HG02970 (cell line): ENCODE data around the gene GP1BA.
"Not testable (repeated sequence)": the region's sequence is repeated elsewhere in the genome, so short reads cannot be mapped to it uniquely, and the experiment has no call there.

Source experiments
- ATAC-seq: cut with Tn5 transposase; IDR thresholded peaks from one replicate; pipeline ENCODE4 v1.9.1; 2021; ENCODE audit warnings: mild to moderate bottlenecking, moderate library complexity, moderate number of reproducible peaks; ENCODE audit not compliant: unreplicated experiment, low FRiP score

The GP1BA gene

GRCh38 chr17:4901108-4901647, 30.9 kb upstream of the GP1BA start:
- ATAC-seq = no peak

- ATAC-seq = no peak
Measured at GRCh38 chr17:4901648-4902344, 30.3 kb upstream of the GP1BA start.

GRCh38 chr17:4902540-4902939, 29.5 kb upstream of the GP1BA start:
- no peak for ATAC-seq

- no peak for ATAC-seq
Measured at GRCh38 chr17:4903051-4903818, 28.8 kb upstream of the GP1BA start, which contains the start of gene CHRNE. Gene CHRNE (minus strand): TSS chr17:4903098. CDS start chr17:4903063, 35 bp downstream.

- ATAC-seq = not testable (repeated sequence)
Measured at GRCh38 chr17:4906642-4907041, 25.4 kb upstream of the GP1BA start.

- ATAC-seq = no peak
Measured at GRCh38 chr17:4908301-4908700, 23.8 kb upstream of the GP1BA start.

GRCh38 chr17:4908711-4909496, 23.2 kb upstream of the GP1BA start:
- ATAC-seq = no peak

- no peak for ATAC-seq
Measured at GRCh38 chr17:4913994-4914393, 18.1 kb upstream of the GP1BA start.

- ATAC-seq = not testable (repeated sequence)
Measured at GRCh38 chr17:4914551-4914950, 17.5 kb upstream of the GP1BA start.

- ATAC-seq = no peak
Measured at GRCh38 chr17:4919511-4920047, 12.5 kb upstream of the GP1BA start.

- ATAC-seq = no peak
Measured at GRCh38 chr17:4920351-4921048, 11.6 kb upstream of the GP1BA start.

- no peak for ATAC-seq
Measured at GRCh38 chr17:4921320-4921719, 10.8 kb upstream of the GP1BA start.

- ATAC-seq = not testable (repeated sequence)
Measured at GRCh38 chr17:4926577-4927335, 5.3 kb upstream of the GP1BA start.

- no peak for ATAC-seq
Measured at GRCh38 chr17:4928881-4929280, 3.2 kb upstream of the GP1BA start.

- ATAC-seq = no peak
Measured at GRCh38 chr17:4932756-4933155, 679 bp downstream of the GP1BA start.

- ATAC-seq = no peak
Measured at GRCh38 chr17:4933646-4934045, 1.6 kb downstream of the GP1BA start.

GRCh38 chr17:4934173-4934979, 2.3 kb downstream of the GP1BA start:
- ATAC-seq = no peak

- ATAC-seq = no peak
Measured at GRCh38 chr17:4935650-4936049, 3.6 kb downstream of the GP1BA start.
